Keratinocyte (primary cell): ENCODE measurements around the gene RHCE. TPM values are rescaled to one million over a fixed set of nuclear protein-coding genes. Genes with fewer than 3 reads are reported as not detected.
A peak's percentile ranks its signal among the peaks of the same experiment; 100 is the strongest.
"Not testable (repeated sequence)": the region's sequence is repeated elsewhere in the genome, so short reads cannot be mapped to it uniquely, and the experiment has no call there.

Source experiments
- DNase-seq: peaks from one replicate; pipeline ENCODE4 v3.0.0-alpha.2; 2011; ENCODE audit warnings: low read depth, missing footprints, low spot score
- FAIRE-seq: peaks from 2 replicates; lab custom pipeline; 2011; peaks lifted over from hg19 to GRCh38; lab: Jason Lieb, UNC
- H2AFZ ChIP-seq: 2 replicates; pipeline ENCODE4 v1.6.0; 2012; ENCODE audit warnings: low read length, control low read depth, inconsistent platforms; ENCODE audit not compliant: control insufficient read depth
- H3K27ac ChIP-seq: 2 replicates; pipeline ENCODE4 v1.5.1; 2011; ENCODE audit warnings: low read length; ENCODE audit not compliant: control insufficient read depth, insufficient read depth
- H3K27me3 ChIP-seq: 3 replicates; pipeline ENCODE4 v1.6.0; 2011; ENCODE audit warnings: low read length; ENCODE audit not compliant: control insufficient read depth, insufficient read depth; ENCODE audit errors: extremely low read depth
- H3K36me3 ChIP-seq, 2 experiments: 2 replicates in 1 of 2; 3 replicates in 1 of 2; pipeline ENCODE4 v1.5.1; 2011; ENCODE audit warnings: low read length in 2 of 2, mild to moderate bottlenecking in 1 of 2; ENCODE audit not compliant: control insufficient read depth in 2 of 2, insufficient read depth in 2 of 2; ENCODE audit errors: extremely low read depth in 1 of 2
- H3K4me1 ChIP-seq: 3 replicates; pipeline ENCODE4 v1.5.1; 2011; ENCODE audit warnings: low read length; ENCODE audit not compliant: control insufficient read depth, insufficient read depth; ENCODE audit errors: extremely low read depth
- H3K4me2 ChIP-seq: 3 replicates; pipeline ENCODE4 v1.6.0; 2011; ENCODE audit warnings: low read depth, low read length; ENCODE audit not compliant: control insufficient read depth, insufficient read depth; ENCODE audit errors: extremely low read depth
- H3K4me3 ChIP-seq, 3 experiments: fragments of 200-600 bp in 1 of 3; sonication (generic) in 1 of 3; 2 replicates in 2 of 3; 3 replicates in 1 of 3; pipeline ENCODE4 v1.5.1; 2011 to 2016; ENCODE audit warnings: low read length in 3 of 3, mild to moderate bottlenecking in 3 of 3, control low read depth in 2 of 3, inconsistent platforms in 1 of 3, low read depth in 1 of 3, mixed read lengths in 1 of 3, mixed run types in 1 of 3, moderate library complexity in 1 of 3; ENCODE audit not compliant: control insufficient read depth in 2 of 3, insufficient read depth in 2 of 3; ENCODE audit errors: extremely low read depth in 1 of 3
- H3K79me2 ChIP-seq: 2 replicates; pipeline ENCODE4 v1.6.0; 2012; ENCODE audit warnings: low read length; ENCODE audit not compliant: control insufficient read depth, insufficient read depth
- H3K9ac ChIP-seq: 3 replicates; pipeline ENCODE4 v1.6.0; 2011; ENCODE audit warnings: low read length; ENCODE audit not compliant: control insufficient read depth, insufficient read depth; ENCODE audit errors: extremely low read depth
- H3K9me1 ChIP-seq: 3 replicates; pipeline ENCODE4 v1.6.0; 2011; ENCODE audit warnings: low read length; ENCODE audit not compliant: control insufficient read depth, insufficient read depth; ENCODE audit errors: extremely low read depth
- H3K9me3 ChIP-seq: 2 replicates; pipeline ENCODE4 v1.5.1; 2012; ENCODE audit warnings: low read depth, low read length; ENCODE audit not compliant: control insufficient read depth
- H4K20me1 ChIP-seq: 3 replicates; pipeline ENCODE4 v1.6.0; 2011; ENCODE audit warnings: low read length; ENCODE audit not compliant: control insufficient read depth, insufficient read depth; ENCODE audit errors: extremely low read depth
- EZH2 ChIP-seq: IDR thresholded peaks from one replicate; pipeline ENCODE4 v1.6.1; 2012; ENCODE audit warnings: inconsistent platforms, mild to moderate bottlenecking, low read length, moderate library complexity
- dilution Hi-C: fragments of 300-500 bp; cut with MboI; formaldehyde crosslinking; loops from one replicate; pipeline ENCODE4 v1.7.0; 2020; ENCODE audit warnings: low sequenced_read_pairs; ENCODE audit not compliant: extremely low pct_ligation_motif_present
- polyA plus RNA-seq, 5 experiments: library from polyadenylated mRNA; depleted of rRNA in 3 of 5; stranded (reverse) in 3 of 5; stranded (forward) in 1 of 5; unstranded in 1 of 5; fragments of >200 nt; gene quantifications; 1 replicate in 1 of 5; 2 replicates in 3 of 5; 3 replicates in 1 of 5; pipeline versions ENCODE4 v1.2.1 to v1.2.3, GENCODE V29; 2011 to 2012; ENCODE audit warnings: missing spikeins in 2 of 5, low read depth in 1 of 5, low replicate concordance in 1 of 5
- TF ChIP-seq, protein P1 (sequence below), 3 experiments: IDR thresholded peaks in 1 of 3; conservative IDR thresholded peaks in 1 of 3; optimal IDR thresholded peaks in 1 of 3; 2 replicates in 2 of 3; 3 replicates in 1 of 3; pipeline versions ENCODE3 to v1.5.1; 2011; ENCODE audit warnings: low read length in 3 of 3, mild to moderate bottlenecking in 3 of 3, moderate library complexity in 2 of 3, control low read depth in 1 of 3, inconsistent platforms in 1 of 3; ENCODE audit not compliant: insufficient read depth in 2 of 3; ENCODE audit errors: extremely low read depth in 1 of 3

RHCE gene
- polyA plus RNA-seq, 1 donor (not counting 4 experiments of a cell fraction or from before 2014, with no cell fraction given), result 0.20 TPM

GRCh38 chr1:25447547-25447946 lies 26.9 kb upstream of the RHCE start:
- no peak for DNase-seq
- H3K4me2 ChIP-seq, result no peak overlapping the region
- TF ChIP-seq, protein P1, sequence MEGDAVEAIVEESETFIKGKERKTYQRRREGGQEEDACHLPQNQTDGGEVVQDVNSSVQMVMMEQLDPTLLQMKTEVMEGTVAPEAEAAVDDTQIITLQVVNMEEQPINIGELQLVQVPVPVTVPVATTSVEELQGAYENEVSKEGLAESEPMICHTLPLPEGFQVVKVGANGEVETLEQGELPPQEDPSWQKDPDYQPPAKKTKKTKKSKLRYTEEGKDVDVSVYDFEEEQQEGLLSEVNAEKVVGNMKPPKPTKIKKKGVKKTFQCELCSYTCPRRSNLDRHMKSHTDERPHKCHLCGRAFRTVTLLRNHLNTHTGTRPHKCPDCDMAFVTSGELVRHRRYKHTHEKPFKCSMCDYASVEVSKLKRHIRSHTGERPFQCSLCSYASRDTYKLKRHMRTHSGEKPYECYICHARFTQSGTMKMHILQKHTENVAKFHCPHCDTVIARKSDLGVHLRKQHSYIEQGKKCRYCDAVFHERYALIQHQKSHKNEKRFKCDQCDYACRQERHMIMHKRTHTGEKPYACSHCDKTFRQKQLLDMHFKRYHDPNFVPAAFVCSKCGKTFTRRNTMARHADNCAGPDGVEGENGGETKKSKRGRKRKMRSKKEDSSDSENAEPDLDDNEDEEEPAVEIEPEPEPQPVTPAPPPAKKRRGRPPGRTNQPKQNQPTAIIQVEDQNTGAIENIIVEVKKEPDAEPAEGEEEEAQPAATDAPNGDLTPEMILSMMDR (optimal IDR thresholded peaks at IDR 0.05 in 1 of 3, IDR thresholded peaks at IDR 0.05 in 1 of 3, conservative IDR thresholded peaks at IDR 0.05 in 1 of 3; ENCODE audit: extremely low read depth in 1 of 3, insufficient read depth in 2 of 3, low read length in 3 of 3), result no peak
- TF ChIP-seq EZH2, result no peak
- H3K27ac ChIP-seq, result no peak overlapping the region
- no peak overlapping the region for H2AFZ ChIP-seq
- peaks cover 5% of the 10 kb centered on the region for H3K4me1 ChIP-seq
- no peak overlapping the region for H3K4me3 ChIP-seq
- H3K27me3 ChIP-seq, result no peaks in the 10 kb centered on the region
- dilution Hi-C loops, result no loop called here
- peaks cover under 1% of the 10 kb centered on the region for H4K20me1 ChIP-seq
- peaks cover under 1% of the 10 kb centered on the region for H3K79me2 ChIP-seq
- peak; percentile 17 for FAIRE-seq
- H3K9me3 ChIP-seq, result no peaks in the 10 kb centered on the region
- H3K9me1 ChIP-seq, result no peaks in the 10 kb centered on the region
- peaks cover 0 to 4% of the 10 kb centered on the region in 2 experiments for H3K36me3 ChIP-seq
- no peak overlapping the region for H3K9ac ChIP-seq

DNA sequence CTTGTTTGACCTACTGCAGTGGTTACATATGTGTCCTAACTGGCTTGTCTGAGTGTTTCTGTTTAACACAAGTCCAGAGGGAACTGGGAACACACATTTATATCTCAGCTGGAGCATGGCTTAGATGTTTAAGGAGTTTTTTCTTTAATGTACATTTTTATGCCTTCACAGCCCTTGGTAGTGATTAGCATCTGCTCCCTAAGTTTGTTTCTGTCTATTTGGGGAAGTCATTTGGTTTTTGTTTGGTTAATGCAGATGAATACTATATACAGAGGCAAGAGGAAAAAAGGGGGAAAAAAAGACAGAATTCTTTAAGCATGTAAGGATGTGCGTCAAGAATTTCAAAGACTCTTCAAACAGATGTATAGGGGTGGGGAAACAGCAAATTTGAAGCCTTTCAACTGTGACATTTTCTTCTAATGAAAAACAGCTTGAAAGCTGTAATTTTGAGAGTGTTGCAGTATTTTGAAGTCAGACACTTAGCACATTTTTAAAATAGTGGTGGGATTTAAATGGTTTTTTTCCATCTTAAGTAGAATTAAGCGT lies 25.4 kb upstream of the RHCE start:
- H2AFZ ChIP-seq, result no peak overlapping the region
- TF ChIP-seq EZH2, result no peak
- TF ChIP-seq, protein P1 (optimal IDR thresholded peaks at IDR 0.05 in 1 of 3, IDR thresholded peaks at IDR 0.05 in 1 of 3, conservative IDR thresholded peaks at IDR 0.05 in 1 of 3; ENCODE audit: extremely low read depth in 1 of 3, insufficient read depth in 2 of 3, low read length in 3 of 3), result no peak
- H3K4me2 ChIP-seq, result no peak overlapping the region
- dilution Hi-C loops, result no loop called here
- peaks cover 10% of the 10 kb centered on the region for H3K79me2 ChIP-seq
- no peaks in the 10 kb centered on the region for H3K9me3 ChIP-seq
- peaks cover 9% of the 10 kb centered on the region for H3K4me1 ChIP-seq
- no peak overlapping the region for H3K27ac ChIP-seq
- DNase-seq, result no peak
- H4K20me1 ChIP-seq, result peaks cover 2% of the 10 kb centered on the region
- no peak overlapping the region for H3K9ac ChIP-seq
- no peak for FAIRE-seq
- no peaks in the 10 kb centered on the region for H3K27me3 ChIP-seq
- no peak overlapping the region for H3K4me3 ChIP-seq
- H3K9me1 ChIP-seq, result no peaks in the 10 kb centered on the region
- peaks cover 0 to 4% of the 10 kb centered on the region in 2 experiments for H3K36me3 ChIP-seq

GRCh38 chr1:25444604-25445003 lies 24.0 kb upstream of the RHCE start:
- H3K36me3 ChIP-seq, H3K9me1 ChIP-seq, H3K27me3 ChIP-seq, H2AFZ ChIP-seq, DNase-seq, H3K9ac ChIP-seq, dilution Hi-C loops, H3K4me1 ChIP-seq, H3K4me2 ChIP-seq, H3K27ac ChIP-seq, H3K9me3 ChIP-seq, H3K4me3 ChIP-seq, H4K20me1 ChIP-seq, FAIRE-seq: not testable (repeated sequence)
- peaks cover 13% of the 10 kb centered on the region for H3K79me2 ChIP-seq
